GM18502 (cell line): ENCODE data around the gene MCRIP1.

ENCODE experiments used
- ATAC-seq: cut with Tn5 transposase; IDR thresholded peaks from one replicate; pipeline ENCODE4 v1.9.1; 2021; ENCODE audit warnings: mild to moderate bottlenecking; ENCODE audit not compliant: unreplicated experiment, poor library complexity

MCRIP1 gene

GRCh38 chr17:81822996-81823819 lies 9.9 kb downstream of the MCRIP1 start:
- ATAC-seq: no peak

- ATAC-seq: no peak
Observed at GRCh38 chr17:81822312-81822637, 10.8 kb downstream of the MCRIP1 start.

GRCh38 chr17:81821603-81822311 lies 11.3 kb downstream of the MCRIP1 start:
- no peak for ATAC-seq

- ATAC-seq: no peak
Observed at GRCh38 chr17:81821147-81821546, 11.9 kb downstream of the MCRIP1 start.

- ATAC-seq: no peak
Observed at GRCh38 chr17:81819708-81820107, 13.4 kb downstream of the MCRIP1 start.

- ATAC-seq: no peak
Observed at GRCh38 chr17:81817758-81818147, 15.3 kb downstream of the MCRIP1 start.

- no peak for ATAC-seq
Observed at GRCh38 chr17:81815646-81815986, 17.5 kb downstream of the MCRIP1 start.

GRCh38 chr17:81814748-81815645 lies 18.1 kb downstream of the MCRIP1 start:
- ATAC-seq: no peak

GRCh38 chr17:81813861-81814683 lies 19.0 kb downstream of the MCRIP1 start:
- no peak for ATAC-seq

- ATAC-seq: no peak
Observed at GRCh38 chr17:81813371-81813684, 19.8 kb downstream of the MCRIP1 start.

- ATAC-seq: no peak
Observed at GRCh38 chr17:81812571-81813370, 20.3 kb downstream of the MCRIP1 start.

GRCh38 chr17:81811705-81812570 lies 21.2 kb downstream of the MCRIP1 start:
- no peak for ATAC-seq

- no peak for ATAC-seq
Observed at GRCh38 chr17:81810892-81811704, 22.0 kb downstream of the MCRIP1 start.

- no peak for ATAC-seq
Observed at GRCh38 chr17:81810476-81810875, 22.6 kb downstream of the MCRIP1 start.

GRCh38 chr17:81809556-81809998 lies 23.5 kb downstream of the MCRIP1 start:
- no peak for ATAC-seq

- ATAC-seq: no peak
Observed at GRCh38 chr17:81808778-81809555, 24.1 kb downstream of the MCRIP1 start.

- ATAC-seq: no peak
Observed at GRCh38 chr17:81807839-81808238, 25.3 kb downstream of the MCRIP1 start.
